Activated CD4-positive, alpha-beta T cell treated with anti-CD3 and anti-CD28 coated beads for 48 hours (primary cell): ENCODE results near the gene ITGB3.

Experiments used
- DNase-seq: peaks from one replicate; pipeline ENCODE4 v3.0.0-alpha.2; 2020

Gene ITGB3

GRCh38 chr17:47304186-47304585 lies 50.6 kb downstream of the ITGB3 start:
- no peak for DNase-seq

- DNase-seq: no peak
Observed at GRCh38 chr17:47305302-47305923, 51.8 kb downstream of the ITGB3 start.

GRCh38 chr17:47310186-47310733 lies 56.6 kb downstream of the ITGB3 start:
- no peak for DNase-seq

- DNase-seq: no peak
Observed at GRCh38 chr17:47311420-47311819, 57.8 kb downstream of the ITGB3 start.

- peak; percentile 20 for DNase-seq
Observed at GRCh38 chr17:47315451-47316266, 62.0 kb downstream of the ITGB3 start.

GRCh38 chr17:47316311-47316710 lies 62.7 kb downstream of the ITGB3 start:
- no peak for DNase-seq

- DNase-seq: no peak
Observed at GRCh38 chr17:47317119-47317518, 63.5 kb downstream of the ITGB3 start.

- no peak for DNase-seq
Observed at GRCh38 chr17:47318197-47318918, 64.7 kb downstream of the ITGB3 start.

GRCh38 chr17:47320879-47321502 lies 67.4 kb downstream of the ITGB3 start:
- no peak for DNase-seq

GRCh38 chr17:47323382-47324223 lies 70.0 kb downstream of the ITGB3 start, which contains the start of gene EFCAB13:
EFCAB13 (plus strand) TSS chr17:47323955; CDS start chr17:47328354, 4,399 bp downstream.
- DNase-seq: peak; percentile 80

GRCh38 chr17:47324224-47325020 lies 70.8 kb downstream of the ITGB3 start:
- peak; percentile 64 for DNase-seq

- DNase-seq: no peak
Observed at GRCh38 chr17:47325176-47325575, 71.5 kb downstream of the ITGB3 start.

GRCh38 chr17:47330548-47330947 lies 76.9 kb downstream of the ITGB3 start:
- DNase-seq: no peak

- no peak for DNase-seq
Observed at GRCh38 chr17:47332287-47332686, 78.7 kb downstream of the ITGB3 start.

GRCh38 chr17:47335101-47335936 lies 81.7 kb downstream of the ITGB3 start:
- DNase-seq: no peak

- DNase-seq: no peak
Observed at GRCh38 chr17:47338026-47338425, 84.4 kb downstream of the ITGB3 start.

- no peak for DNase-seq
Observed at GRCh38 chr17:47352848-47353247, 99.2 kb downstream of the ITGB3 start.

GRCh38 chr17:47358652-47359051 lies 105.0 kb downstream of the ITGB3 start:
- DNase-seq: no peak
